Measurements from ENCODE around the gene LAX1. TPM values are rescaled to one million over a fixed set of nuclear protein-coding genes. Genes with fewer than 3 reads are reported as not detected.

LAX1 gene
- total RNA-seq (2014; rRNA removed; shearing (Covaris generic)) (0.11 TPM in 1 of 2 replicates, not detected in the other), polyA plus RNA-seq (2016; fragmentation: Nextera tagmentation; extraction: Ambion mirVana) (not detected in 2 replicates)

GRCh38 chr1:203765029-203765837 is at the start of gene LAX1:
Gene LAX1 (plus strand): TSS chr1:203765183. CDS start chr1:203765566, 383 bp downstream.
- Histone ChIP-seq H3K4me1 (ENCODE audit: insufficient read depth) (no peaks in the 10 kb centered on the region), H3K4me2 (ENCODE audit: unreplicated experiment) (no peak within 1 kb of the TSS), H3F3A (ENCODE audit: insufficient read depth) (no peaks in the 10 kb centered on the region), H3K36me3 (ENCODE audit: low read depth) (no peaks in the 10 kb centered on the region), H2AFZ (no peak within 1 kb of the TSS), H3K79me2 (ENCODE audit: insufficient read depth) (no peaks in the 10 kb centered on the region), H3K9me2 (ENCODE audit: insufficient read depth) (no peaks in the 10 kb centered on the region), H3K9ac (no peak within 1 kb of the TSS), H3K27me3 (replicated peaks; ENCODE audit: insufficient read depth) (no peaks in the 10 kb centered on the region), H3K4me3 (no peak within 1 kb of the TSS), H3K27ac (no peak within 1 kb of the TSS), H4K20me1 (ENCODE audit: insufficient read depth) (no peaks in the 10 kb centered on the region), H3K9me3 (ENCODE audit: low read depth) (no peaks in the 10 kb centered on the region)
- no peak for DNase-seq
- in situ Hi-C loops (cut with MboI): no loop called here
- TF ChIP-seq EZH2 (IDR thresholded peaks at IDR 0.05; ENCODE audit: insufficient read depth, poor library complexity, severe bottlenecking) (no peak), EZH2phosphoT487 (IDR thresholded peaks at IDR 0.05; ENCODE audit: insufficient read depth, low read depth) (no peak)
- WGBS, 2 experiments (ENCODE audit: low coverage in 1 of 2, low lambda C conversion rate in 2 of 2, missing lambda C conversion rate in 2 of 2): 52 to 54% methylated on average over 16 of the region's 16 CpGs

GRCh38 chr1:203717120-203717519 is 47.9 kb upstream of the LAX1 start:
- H3K4me2 ChIP-seq (ENCODE audit: unreplicated experiment): no peak overlapping the region
- H3K27me3 ChIP-seq (replicated peaks; ENCODE audit: insufficient read depth): no peaks in the 10 kb centered on the region
- no peak for DNase-seq
- H2AFZ ChIP-seq: no peak overlapping the region
- 94% methylated on average over 3 of the region's 3 CpGs for WGBS, 2 experiments (ENCODE audit: low coverage in 1 of 2, low lambda C conversion rate in 2 of 2, missing lambda C conversion rate in 2 of 2)
- H3F3A ChIP-seq (ENCODE audit: insufficient read depth): peaks cover 4% of the 10 kb centered on the region; the same call in 1 of the 2 replicates
- H3K79me2 ChIP-seq (ENCODE audit: insufficient read depth): no peaks in the 10 kb centered on the region
- H3K9ac ChIP-seq: no peak overlapping the region
- TF ChIP-seq EZH2 (IDR thresholded peaks at IDR 0.05; ENCODE audit: insufficient read depth, poor library complexity, severe bottlenecking): no peak
- no peak for TF ChIP-seq EZH2phosphoT487 (IDR thresholded peaks at IDR 0.05; ENCODE audit: insufficient read depth, low read depth)
- in situ Hi-C loops (cut with MboI): no loop called here
- peaks cover 64% of the 10 kb centered on the region for H3K36me3 ChIP-seq (ENCODE audit: low read depth)
- H3K27ac ChIP-seq: no peak overlapping the region
- H3K4me3 ChIP-seq: no peak overlapping the region
- H4K20me1 ChIP-seq (ENCODE audit: insufficient read depth): no peaks in the 10 kb centered on the region
- H3K9me2 ChIP-seq (ENCODE audit: insufficient read depth): no peaks in the 10 kb centered on the region
- no peaks in the 10 kb centered on the region for H3K4me1 ChIP-seq (ENCODE audit: insufficient read depth)
- no peaks in the 10 kb centered on the region for H3K9me3 ChIP-seq (ENCODE audit: low read depth)

GRCh38 chr1:203720242-203720641 is 44.7 kb upstream of the LAX1 start:
- H3K9me3 ChIP-seq (ENCODE audit: low read depth): no peaks in the 10 kb centered on the region
- no peak overlapping the region for H3K9ac ChIP-seq
- peaks cover 8% of the 10 kb centered on the region; the same call in 1 of the 2 replicates for H3F3A ChIP-seq (ENCODE audit: insufficient read depth)
- H3K4me1 ChIP-seq (ENCODE audit: insufficient read depth): no peaks in the 10 kb centered on the region
- no peak overlapping the region for H3K4me3 ChIP-seq
- no peak for TF ChIP-seq EZH2 (IDR thresholded peaks at IDR 0.05; ENCODE audit: insufficient read depth, poor library complexity, severe bottlenecking)
- no peak for TF ChIP-seq EZH2phosphoT487 (IDR thresholded peaks at IDR 0.05; ENCODE audit: insufficient read depth, low read depth)
- no peaks in the 10 kb centered on the region for H3K27me3 ChIP-seq (replicated peaks; ENCODE audit: insufficient read depth)
- peaks cover 59% of the 10 kb centered on the region for H3K36me3 ChIP-seq (ENCODE audit: low read depth)
- H3K9me2 ChIP-seq (ENCODE audit: insufficient read depth): no peaks in the 10 kb centered on the region
- DNase-seq: no peak
- no peak overlapping the region for H3K27ac ChIP-seq
- WGBS, 2 experiments (ENCODE audit: low coverage in 1 of 2, low lambda C conversion rate in 2 of 2, missing lambda C conversion rate in 2 of 2): 96 to 98% methylated on average over 3 of the region's 3 CpGs
- no peaks in the 10 kb centered on the region for H4K20me1 ChIP-seq (ENCODE audit: insufficient read depth)
- no peaks in the 10 kb centered on the region for H3K79me2 ChIP-seq (ENCODE audit: insufficient read depth)
- H2AFZ ChIP-seq: no peak overlapping the region
- H3K4me2 ChIP-seq (ENCODE audit: unreplicated experiment): no peak overlapping the region
- in situ Hi-C loops (cut with MboI): no loop called here

- in situ Hi-C loops (cut with MboI): no loop called here
These were observed 42.1 kb upstream of the LAX1 start for GRCh38 chr1:203722909-203723308.

More at GRCh38 chr1:203722909-203723308, 42.1 kb upstream of the LAX1 start:
- H3K36me3 ChIP-seq (ENCODE audit: low read depth): peaks cover 71% of the 10 kb centered on the region
- H3F3A ChIP-seq (ENCODE audit: insufficient read depth): 0 out of 2 replicates have a peak, but pooled peaks cover 7% of the 10 kb centered on the region
- no peak overlapping the region for H2AFZ ChIP-seq
- no peaks in the 10 kb centered on the region for H4K20me1 ChIP-seq (ENCODE audit: insufficient read depth)
- no peak for DNase-seq
- H3K4me1 ChIP-seq (ENCODE audit: insufficient read depth): no peaks in the 10 kb centered on the region
- H3K27me3 ChIP-seq (replicated peaks; ENCODE audit: insufficient read depth): no peaks in the 10 kb centered on the region
- H3K4me2 ChIP-seq (ENCODE audit: unreplicated experiment): no peak overlapping the region
- H3K79me2 ChIP-seq (ENCODE audit: insufficient read depth): no peaks in the 10 kb centered on the region
- no peak overlapping the region for H3K9ac ChIP-seq
- H3K9me3 ChIP-seq (ENCODE audit: low read depth): no peaks in the 10 kb centered on the region
- no peak overlapping the region for H3K27ac ChIP-seq
- no peak overlapping the region for H3K4me3 ChIP-seq
- no peaks in the 10 kb centered on the region for H3K9me2 ChIP-seq (ENCODE audit: insufficient read depth)
- TF ChIP-seq EZH2phosphoT487 (IDR thresholded peaks at IDR 0.05; ENCODE audit: insufficient read depth, low read depth) (no peak), EZH2 (IDR thresholded peaks at IDR 0.05; ENCODE audit: insufficient read depth, poor library complexity, severe bottlenecking) (no peak)
